ENCODE measurements around the gene PHACTR2.
"Not testable (repeated sequence)": the region's sequence is repeated elsewhere in the genome, so short reads cannot be mapped to it uniquely, and the experiment has no call there.

Gene PHACTR2

GRCh38 chr6:143782481-143782880 is 104.7 kb downstream of the PHACTR2 start:
- Histone ChIP-seq H3K9me3 (ENCODE audit: low read length) (no peaks in the 10 kb centered on the region), H3K36me3 (ENCODE audit: insufficient read depth, low read length) (peaks cover 4% of the 10 kb centered on the region), H3K27me3 (ENCODE audit: control insufficient read depth in 1 of 2, insufficient read depth in 2 of 2, low read length in 2 of 2) (no peaks in the 10 kb centered on the region), H3K4me3 (ENCODE audit: low read depth in 1 of 2, low read length in 2 of 2) (no peak overlapping the region), H3K4me1 (ENCODE audit: insufficient read depth, low read length) (no peaks in the 10 kb centered on the region), H3K27ac (ENCODE audit: low read depth, low read length) (no peak overlapping the region), H3K9ac (ENCODE audit: low read length) (no peak overlapping the region)

GRCh38 chr6:143783077-143783476 is 105.3 kb downstream of the PHACTR2 start:
- no peaks in the 10 kb centered on the region for H3K9me3 ChIP-seq (ENCODE audit: low read length)
- no peak overlapping the region for H3K4me3 ChIP-seq (ENCODE audit: low read depth in 1 of 2, low read length in 2 of 2)
- no peak overlapping the region for H3K9ac ChIP-seq (ENCODE audit: low read length)
- no peaks in the 10 kb centered on the region for H3K27me3 ChIP-seq (ENCODE audit: control insufficient read depth in 1 of 2, insufficient read depth in 2 of 2, low read length in 2 of 2)
- no peaks in the 10 kb centered on the region for H3K4me1 ChIP-seq (ENCODE audit: insufficient read depth, low read length)
- H3K27ac ChIP-seq (ENCODE audit: low read depth, low read length), result no peak overlapping the region
- peaks cover 4% of the 10 kb centered on the region for H3K36me3 ChIP-seq (ENCODE audit: insufficient read depth, low read length)

- H3K36me3 ChIP-seq (ENCODE audit: insufficient read depth, low read length), result peaks cover 4% of the 10 kb centered on the region
- H3K27ac ChIP-seq (ENCODE audit: low read depth, low read length), result no peak overlapping the region
- no peak overlapping the region for H3K4me3 ChIP-seq (ENCODE audit: low read depth in 1 of 2, low read length in 2 of 2)
- no peaks in the 10 kb centered on the region for H3K4me1 ChIP-seq (ENCODE audit: insufficient read depth, low read length)
- no peak overlapping the region for H3K9ac ChIP-seq (ENCODE audit: low read length)
- H3K27me3 ChIP-seq (ENCODE audit: control insufficient read depth in 1 of 2, insufficient read depth in 2 of 2, low read length in 2 of 2), result no peaks in the 10 kb centered on the region
- no peaks in the 10 kb centered on the region for H3K9me3 ChIP-seq (ENCODE audit: low read length)
Observed at GRCh38 chr6:143784316-143784715, 106.6 kb downstream of the PHACTR2 start.

- not testable (repeated sequence) for H3K4me1 ChIP-seq (ENCODE audit: insufficient read depth, low read length); H3K36me3 ChIP-seq (ENCODE audit: insufficient read depth, low read length); H3K4me3 ChIP-seq (ENCODE audit: low read depth in 1 of 2, low read length in 2 of 2); H3K9ac ChIP-seq (ENCODE audit: low read length); H3K27me3 ChIP-seq (ENCODE audit: control insufficient read depth in 1 of 2, insufficient read depth in 2 of 2, low read length in 2 of 2); H3K9me3 ChIP-seq (ENCODE audit: low read length); H3K27ac ChIP-seq (ENCODE audit: low read depth, low read length)
Observed at GRCh38 chr6:143786371-143786770, 108.6 kb downstream of the PHACTR2 start.

- Histone ChIP-seq H3K4me3 (ENCODE audit: low read depth in 1 of 2, low read length in 2 of 2) (no peak overlapping the region), H3K27ac (ENCODE audit: low read depth, low read length) (no peak overlapping the region), H3K4me1 (ENCODE audit: insufficient read depth, low read length) (no peaks in the 10 kb centered on the region), H3K9ac (ENCODE audit: low read length) (no peak overlapping the region), H3K9me3 (ENCODE audit: low read length) (peaks cover 5% of the 10 kb centered on the region), H3K27me3 (ENCODE audit: control insufficient read depth in 1 of 2, insufficient read depth in 2 of 2, low read length in 2 of 2) (no peaks in the 10 kb centered on the region), H3K36me3 (ENCODE audit: insufficient read depth, low read length) (no peaks in the 10 kb centered on the region)
Observed at GRCh38 chr6:143792402-143793279, 114.9 kb downstream of the PHACTR2 start.

- peaks cover 5% of the 10 kb centered on the region for H3K9me3 ChIP-seq (ENCODE audit: low read length)
- no peak overlapping the region for H3K9ac ChIP-seq (ENCODE audit: low read length)
- H3K4me1 ChIP-seq (ENCODE audit: insufficient read depth, low read length), result no peaks in the 10 kb centered on the region
- no peaks in the 10 kb centered on the region for H3K36me3 ChIP-seq (ENCODE audit: insufficient read depth, low read length)
- H3K27ac ChIP-seq (ENCODE audit: low read depth, low read length), result no peak overlapping the region
- H3K4me3 ChIP-seq (ENCODE audit: low read depth in 1 of 2, low read length in 2 of 2), result no peak overlapping the region
- no peaks in the 10 kb centered on the region for H3K27me3 ChIP-seq (ENCODE audit: control insufficient read depth in 1 of 2, insufficient read depth in 2 of 2, low read length in 2 of 2)
Observed at GRCh38 chr6:143793280-143793619, 115.5 kb downstream of the PHACTR2 start.

GRCh38 chr6:143796551-143796950 is 118.8 kb downstream of the PHACTR2 start:
- not testable (repeated sequence) for H3K9ac ChIP-seq (ENCODE audit: low read length); H3K4me1 ChIP-seq (ENCODE audit: insufficient read depth, low read length); H3K36me3 ChIP-seq (ENCODE audit: insufficient read depth, low read length); H3K27ac ChIP-seq (ENCODE audit: low read depth, low read length); H3K4me3 ChIP-seq (ENCODE audit: low read depth in 1 of 2, low read length in 2 of 2); H3K9me3 ChIP-seq (ENCODE audit: low read length); H3K27me3 ChIP-seq (ENCODE audit: control insufficient read depth in 1 of 2, insufficient read depth in 2 of 2, low read length in 2 of 2)

- not testable (repeated sequence) for H3K27ac ChIP-seq (ENCODE audit: low read depth, low read length); H3K4me3 ChIP-seq (ENCODE audit: low read depth in 1 of 2, low read length in 2 of 2); H3K27me3 ChIP-seq (ENCODE audit: control insufficient read depth in 1 of 2, insufficient read depth in 2 of 2, low read length in 2 of 2); H3K9ac ChIP-seq (ENCODE audit: low read length); H3K9me3 ChIP-seq (ENCODE audit: low read length); H3K4me1 ChIP-seq (ENCODE audit: insufficient read depth, low read length); H3K36me3 ChIP-seq (ENCODE audit: insufficient read depth, low read length)
Observed at GRCh38 chr6:143798487-143798886, 120.7 kb downstream of the PHACTR2 start.

GRCh38 chr6:143802833-143803565 is 125.2 kb downstream of the PHACTR2 start:
- Histone ChIP-seq H3K27ac (ENCODE audit: low read depth, low read length) (no peak overlapping the region), H3K9ac (ENCODE audit: low read length) (no peak overlapping the region), H3K4me3 (ENCODE audit: low read depth in 1 of 2, low read length in 2 of 2) (no peak overlapping the region), H3K27me3 (ENCODE audit: control insufficient read depth in 1 of 2, insufficient read depth in 2 of 2, low read length in 2 of 2) (no peaks in the 10 kb centered on the region), H3K9me3 (ENCODE audit: low read length) (no peaks in the 10 kb centered on the region), H3K4me1 (ENCODE audit: insufficient read depth, low read length) (no peaks in the 10 kb centered on the region), H3K36me3 (ENCODE audit: insufficient read depth, low read length) (no peaks in the 10 kb centered on the region)

GRCh38 chr6:143803769-143804568 is 126.2 kb downstream of the PHACTR2 start:
- Histone ChIP-seq H3K9me3 (ENCODE audit: low read length) (no peaks in the 10 kb centered on the region), H3K27me3 (ENCODE audit: control insufficient read depth in 1 of 2, insufficient read depth in 2 of 2, low read length in 2 of 2) (no peaks in the 10 kb centered on the region), H3K4me3 (ENCODE audit: low read depth in 1 of 2, low read length in 2 of 2) (no peak overlapping the region), H3K36me3 (ENCODE audit: insufficient read depth, low read length) (no peaks in the 10 kb centered on the region), H3K9ac (ENCODE audit: low read length) (no peak overlapping the region), H3K4me1 (ENCODE audit: insufficient read depth, low read length) (no peaks in the 10 kb centered on the region), H3K27ac (ENCODE audit: low read depth, low read length) (no peak overlapping the region)

- Histone ChIP-seq H3K4me1 (ENCODE audit: insufficient read depth, low read length) (no peaks in the 10 kb centered on the region), H3K4me3 (ENCODE audit: low read depth in 1 of 2, low read length in 2 of 2) (no peak overlapping the region), H3K36me3 (ENCODE audit: insufficient read depth, low read length) (no peaks in the 10 kb centered on the region), H3K27ac (ENCODE audit: low read depth, low read length) (no peak overlapping the region), H3K27me3 (ENCODE audit: control insufficient read depth in 1 of 2, insufficient read depth in 2 of 2, low read length in 2 of 2) (no peaks in the 10 kb centered on the region), H3K9me3 (ENCODE audit: low read length) (no peaks in the 10 kb centered on the region), H3K9ac (ENCODE audit: low read length) (no peak overlapping the region)
Observed at GRCh38 chr6:143804835-143805239, 127.1 kb downstream of the PHACTR2 start.
